Measurements from ENCODE around the gene G6PC1.
"Not testable (repeated sequence)": the region's sequence is repeated elsewhere in the genome, so short reads cannot be mapped to it uniquely, and the experiment has no call there.

The G6PC1 gene
- 0 reads per million in 3 donors for total RNA-seq

DNA sequence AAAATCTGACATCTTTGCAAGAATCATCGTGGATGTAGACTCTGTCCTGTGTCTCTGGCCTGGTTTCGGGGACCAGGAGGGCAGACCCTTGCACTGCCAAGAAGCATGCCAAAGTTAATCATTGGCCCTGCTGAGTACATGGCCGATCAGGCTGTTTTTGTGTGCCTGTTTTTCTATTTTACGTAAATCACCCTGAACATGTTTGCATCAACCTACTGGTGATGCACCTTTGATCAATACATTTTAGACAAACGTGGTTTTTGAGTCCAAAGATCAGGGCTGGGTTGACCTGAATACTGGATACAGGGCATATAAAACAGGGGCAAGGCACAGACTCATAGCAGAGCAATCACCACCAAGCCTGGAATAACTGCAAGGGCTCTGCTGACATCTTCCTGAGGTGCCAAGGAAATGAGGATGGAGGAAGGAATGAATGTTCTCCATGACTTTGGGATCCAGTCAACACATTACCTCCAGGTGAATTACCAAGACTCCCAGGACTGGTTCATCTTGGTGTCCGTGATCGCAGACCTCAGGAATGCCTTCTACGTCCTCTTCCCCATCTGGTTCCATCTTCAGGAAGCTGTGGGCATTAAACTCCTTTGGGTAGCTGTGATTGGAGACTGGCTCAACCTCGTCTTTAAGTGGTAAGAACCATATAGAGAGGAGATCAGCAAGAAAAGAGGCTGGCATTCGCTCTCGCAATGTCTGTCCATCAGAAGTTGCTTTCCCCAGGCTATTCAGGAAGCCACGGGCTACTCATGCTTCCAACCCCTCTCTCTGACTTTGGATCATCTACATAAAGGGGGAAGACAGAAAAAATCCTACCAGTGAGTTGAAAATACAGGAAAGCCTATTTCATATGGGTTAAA is at the start of gene G6PC1:
TSS of gene G6PC1 (plus strand) at position 340 of the 872 bp plus-strand sequence. CDS start at position 418, 78 bp downstream.
- Histone ChIP-seq H3K36me3 (ENCODE audit: control insufficient read depth, insufficient read depth, low read length) (no peaks in the 10 kb centered on the region), H3K27ac (ENCODE audit: insufficient read depth, low read length, poor library complexity, severe bottlenecking) (no peak within 1 kb of the TSS), H3K27me3 (replicated peaks; ENCODE audit: control insufficient read depth, insufficient read depth, low read length, poor library complexity, severe bottlenecking) (no peaks in the 10 kb centered on the region), H3K4me1 (ENCODE audit: control insufficient read depth, insufficient read depth, low read length, poor library complexity, severe bottlenecking) (no peaks in the 10 kb centered on the region), H3K9me3 (ENCODE audit: control insufficient read depth, low read length) (no peaks in the 10 kb centered on the region), H3K4me3 (ENCODE audit: insufficient read depth, low read depth, low read length, poor library complexity, severe bottlenecking) (no peak within 1 kb of the TSS)
- DNase-seq = no peak

DNA sequence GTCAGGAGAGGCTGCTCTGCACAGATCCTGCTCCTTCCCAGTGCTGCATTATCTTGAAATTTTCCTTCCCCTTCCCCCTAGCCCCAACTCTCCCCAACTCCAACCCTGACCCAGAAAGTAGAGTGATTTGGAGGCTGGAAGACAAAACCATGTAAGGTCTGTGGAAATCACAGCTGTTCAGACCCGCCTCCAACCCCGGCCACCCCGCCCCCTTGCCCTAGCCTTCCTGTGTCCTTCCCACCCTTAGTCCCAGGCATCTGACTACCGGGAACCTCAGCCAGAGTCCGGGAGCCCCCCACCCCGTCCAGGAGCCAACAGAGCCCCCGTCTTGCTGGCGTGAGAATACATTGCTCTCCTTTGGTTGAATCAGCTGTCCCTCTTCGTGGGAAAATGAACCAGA is 49.6 kb upstream of the G6PC1 start, which contains the start of gene AOC3:
TSS of gene AOC3 (plus strand) at position 246 of the 400 bp plus-strand sequence. CDS start at position 391, 145 bp downstream.
- H3K4me3 ChIP-seq (ENCODE audit: insufficient read depth, low read depth, low read length, poor library complexity, severe bottlenecking) = no peak within 1 kb of the TSS
- no peaks in the 10 kb centered on the region for H3K9me3 ChIP-seq (ENCODE audit: control insufficient read depth, low read length)
- H3K36me3 ChIP-seq (ENCODE audit: control insufficient read depth, insufficient read depth, low read length) = no peaks in the 10 kb centered on the region
- H3K27ac ChIP-seq (ENCODE audit: insufficient read depth, low read length, poor library complexity, severe bottlenecking) = no peak within 1 kb of the TSS
- H3K27me3 ChIP-seq (replicated peaks; ENCODE audit: control insufficient read depth, insufficient read depth, low read length, poor library complexity, severe bottlenecking) = no peaks in the 10 kb centered on the region
- DNase-seq = no peak
- H3K4me1 ChIP-seq (ENCODE audit: control insufficient read depth, insufficient read depth, low read length, poor library complexity, severe bottlenecking) = no peaks in the 10 kb centered on the region

DNA sequence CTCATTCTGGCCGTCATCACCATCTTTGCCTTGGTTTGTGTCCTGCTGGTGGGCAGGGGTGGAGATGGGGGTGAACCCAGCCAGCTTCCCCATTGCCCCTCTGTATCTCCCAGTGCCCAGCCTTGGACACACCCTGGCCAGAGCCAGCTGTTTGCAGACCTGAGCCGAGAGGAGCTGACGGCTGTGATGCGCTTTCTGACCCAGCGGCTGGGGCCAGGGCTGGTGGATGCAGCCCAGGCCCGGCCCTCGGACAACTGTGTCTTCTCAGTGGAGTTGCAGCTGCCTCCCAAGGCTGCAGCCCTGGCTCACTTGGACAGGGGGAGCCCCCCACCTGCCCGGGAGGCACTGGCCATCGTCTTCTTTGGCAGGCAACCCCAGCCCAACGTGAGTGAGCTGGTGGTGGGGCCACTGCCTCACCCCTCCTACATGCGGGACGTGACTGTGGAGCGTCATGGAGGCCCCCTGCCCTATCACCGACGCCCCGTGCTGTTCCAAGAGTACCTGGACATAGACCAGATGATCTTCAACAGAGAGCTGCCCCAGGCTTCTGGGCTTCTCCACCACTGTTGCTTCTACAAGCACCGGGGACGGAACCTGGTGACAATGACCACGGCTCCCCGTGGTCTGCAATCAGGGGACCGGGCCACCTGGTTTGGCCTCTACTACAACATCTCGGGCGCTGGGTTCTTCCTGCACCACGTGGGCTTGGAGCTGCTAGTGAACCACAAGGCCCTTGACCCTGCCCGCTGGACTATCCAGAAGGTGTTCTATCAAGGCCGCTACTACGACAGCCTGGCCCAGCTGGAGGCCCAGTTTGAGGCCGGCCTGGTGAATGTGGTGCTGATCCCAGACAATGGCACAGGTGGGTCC is 49.0 kb upstream of the G6PC1 start:
- not testable (repeated sequence) for DNase-seq; H3K27me3 ChIP-seq (replicated peaks; ENCODE audit: control insufficient read depth, insufficient read depth, low read length, poor library complexity, severe bottlenecking); H3K9me3 ChIP-seq (ENCODE audit: control insufficient read depth, low read length); H3K36me3 ChIP-seq (ENCODE audit: control insufficient read depth, insufficient read depth, low read length); H3K4me1 ChIP-seq (ENCODE audit: control insufficient read depth, insufficient read depth, low read length, poor library complexity, severe bottlenecking); H3K4me3 ChIP-seq (ENCODE audit: insufficient read depth, low read depth, low read length, poor library complexity, severe bottlenecking); H3K27ac ChIP-seq (ENCODE audit: insufficient read depth, low read length, poor library complexity, severe bottlenecking)

DNA sequence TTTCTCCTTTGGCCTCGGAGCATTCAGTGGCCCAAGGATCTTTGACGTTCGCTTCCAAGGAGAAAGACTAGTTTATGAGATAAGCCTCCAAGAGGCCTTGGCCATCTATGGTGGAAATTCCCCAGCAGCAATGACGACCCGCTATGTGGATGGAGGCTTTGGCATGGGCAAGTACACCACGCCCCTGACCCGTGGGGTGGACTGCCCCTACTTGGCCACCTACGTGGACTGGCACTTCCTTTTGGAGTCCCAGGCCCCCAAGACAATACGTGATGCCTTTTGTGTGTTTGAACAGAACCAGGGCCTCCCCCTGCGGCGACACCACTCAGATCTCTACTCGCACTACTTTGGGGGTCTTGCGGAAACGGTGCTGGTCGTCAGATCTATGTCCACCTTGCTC is 48.2 kb upstream of the G6PC1 start:
- Histone ChIP-seq H3K4me3 (ENCODE audit: insufficient read depth, low read depth, low read length, poor library complexity, severe bottlenecking) (no peak overlapping the region), H3K9me3 (ENCODE audit: control insufficient read depth, low read length) (no peaks in the 10 kb centered on the region), H3K4me1 (ENCODE audit: control insufficient read depth, insufficient read depth, low read length, poor library complexity, severe bottlenecking) (no peaks in the 10 kb centered on the region), H3K27ac (ENCODE audit: insufficient read depth, low read length, poor library complexity, severe bottlenecking) (no peak overlapping the region), H3K36me3 (ENCODE audit: control insufficient read depth, insufficient read depth, low read length) (no peaks in the 10 kb centered on the region), H3K27me3 (replicated peaks; ENCODE audit: control insufficient read depth, insufficient read depth, low read length, poor library complexity, severe bottlenecking) (no peaks in the 10 kb centered on the region)
- no peak for DNase-seq

DNA sequence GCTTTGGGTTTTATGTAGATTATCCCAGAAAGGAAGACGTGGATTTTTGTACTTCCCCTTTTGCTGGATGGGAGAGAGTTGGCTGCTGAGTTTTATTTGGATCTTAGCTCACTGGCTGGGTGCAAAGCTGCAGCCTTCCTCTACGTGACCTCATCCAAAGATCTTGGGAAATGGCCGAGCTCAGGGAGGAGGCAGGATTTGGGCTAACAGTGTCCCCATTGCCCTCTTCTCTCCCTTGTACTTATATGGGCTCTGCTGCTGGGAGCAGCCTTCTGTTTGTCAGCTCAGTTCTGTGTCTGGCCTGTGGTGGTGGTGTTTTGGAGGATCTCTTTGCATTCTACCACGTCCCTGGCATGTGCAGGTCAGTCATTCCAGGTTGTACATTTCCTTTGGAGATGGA is 47.6 kb upstream of the G6PC1 start:
- Histone ChIP-seq H3K27ac (ENCODE audit: insufficient read depth, low read length, poor library complexity, severe bottlenecking) (no peak overlapping the region), H3K4me1 (ENCODE audit: control insufficient read depth, insufficient read depth, low read length, poor library complexity, severe bottlenecking) (no peaks in the 10 kb centered on the region), H3K36me3 (ENCODE audit: control insufficient read depth, insufficient read depth, low read length) (no peaks in the 10 kb centered on the region), H3K9me3 (ENCODE audit: control insufficient read depth, low read length) (no peaks in the 10 kb centered on the region), H3K27me3 (replicated peaks; ENCODE audit: control insufficient read depth, insufficient read depth, low read length, poor library complexity, severe bottlenecking) (no peaks in the 10 kb centered on the region), H3K4me3 (ENCODE audit: insufficient read depth, low read depth, low read length, poor library complexity, severe bottlenecking) (no peak overlapping the region)
- no peak for DNase-seq

DNA sequence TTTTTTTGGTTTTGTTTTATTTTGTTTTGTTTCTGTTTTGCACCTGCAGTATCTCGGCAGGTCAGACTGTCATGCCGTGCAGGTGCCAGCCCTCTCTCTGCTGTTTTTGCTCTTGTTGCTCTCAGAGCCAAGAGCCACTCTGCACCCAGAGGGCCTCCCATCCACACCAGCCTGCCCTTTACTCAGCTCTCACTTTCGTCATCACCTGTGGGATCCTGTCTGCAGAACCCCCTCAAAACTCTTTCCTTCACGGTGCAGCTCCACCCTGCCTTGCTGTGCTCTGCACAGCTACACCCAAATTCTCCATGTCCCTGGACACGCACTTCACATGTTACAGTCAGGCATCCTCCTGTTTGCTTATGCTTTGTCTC is 47.0 kb upstream of the G6PC1 start:
- DNase-seq = no peak
- no peak overlapping the region for H3K4me3 ChIP-seq (ENCODE audit: insufficient read depth, low read depth, low read length, poor library complexity, severe bottlenecking)
- no peaks in the 10 kb centered on the region for H3K27me3 ChIP-seq (replicated peaks; ENCODE audit: control insufficient read depth, insufficient read depth, low read length, poor library complexity, severe bottlenecking)
- H3K27ac ChIP-seq (ENCODE audit: insufficient read depth, low read length, poor library complexity, severe bottlenecking) = no peak overlapping the region
- no peaks in the 10 kb centered on the region for H3K4me1 ChIP-seq (ENCODE audit: control insufficient read depth, insufficient read depth, low read length, poor library complexity, severe bottlenecking)
- no peaks in the 10 kb centered on the region for H3K9me3 ChIP-seq (ENCODE audit: control insufficient read depth, low read length)
- H3K36me3 ChIP-seq (ENCODE audit: control insufficient read depth, insufficient read depth, low read length) = no peaks in the 10 kb centered on the region

DNA sequence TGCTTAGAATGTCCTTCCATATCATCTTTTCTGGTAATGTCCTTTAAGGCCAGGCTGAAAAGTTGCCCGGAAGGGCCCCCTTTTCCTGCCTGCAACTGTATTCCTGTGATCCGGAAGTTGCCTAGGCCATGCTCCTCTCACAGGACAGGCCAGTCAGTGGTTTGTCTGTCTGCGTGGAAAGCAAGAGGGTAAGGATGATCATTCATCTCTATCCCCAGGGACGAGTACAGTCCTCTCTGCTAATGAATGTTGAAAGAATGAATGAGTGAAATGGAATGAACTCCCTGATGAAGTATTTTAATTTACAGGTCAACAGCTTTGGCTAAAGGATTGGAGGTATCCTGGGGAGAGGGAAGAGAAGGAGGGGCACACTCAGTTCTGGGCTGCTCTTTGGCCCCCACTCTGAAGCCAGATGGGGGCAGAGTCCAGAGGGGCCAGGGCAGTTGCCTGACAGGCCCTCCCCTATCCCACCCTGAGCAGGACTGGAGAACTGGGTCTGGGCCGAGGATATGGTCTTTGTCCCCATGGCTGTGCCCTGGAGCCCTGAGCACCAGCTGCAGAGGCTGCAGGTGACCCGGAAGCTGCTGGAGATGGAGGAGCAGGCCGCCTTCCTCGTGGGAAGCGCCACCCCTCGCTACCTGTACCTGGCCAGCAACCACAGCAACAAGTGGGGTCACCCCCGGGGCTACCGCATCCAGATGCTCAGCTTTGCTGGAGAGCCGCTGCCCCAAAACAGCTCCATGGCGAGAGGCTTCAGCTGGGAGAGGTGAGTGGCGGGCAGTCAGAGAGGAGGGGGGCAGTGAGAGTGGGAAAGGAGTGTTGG is 46.4 kb upstream of the G6PC1 start:
- H3K4me1 ChIP-seq (ENCODE audit: control insufficient read depth, insufficient read depth, low read length, poor library complexity, severe bottlenecking) = no peaks in the 10 kb centered on the region
- no peak for DNase-seq
- no peaks in the 10 kb centered on the region for H3K9me3 ChIP-seq (ENCODE audit: control insufficient read depth, low read length)
- no peaks in the 10 kb centered on the region for H3K27me3 ChIP-seq (replicated peaks; ENCODE audit: control insufficient read depth, insufficient read depth, low read length, poor library complexity, severe bottlenecking)
- no peak overlapping the region for H3K4me3 ChIP-seq (ENCODE audit: insufficient read depth, low read depth, low read length, poor library complexity, severe bottlenecking)
- H3K36me3 ChIP-seq (ENCODE audit: control insufficient read depth, insufficient read depth, low read length) = no peaks in the 10 kb centered on the region
- H3K27ac ChIP-seq (ENCODE audit: insufficient read depth, low read length, poor library complexity, severe bottlenecking) = no peak overlapping the region

DNA sequence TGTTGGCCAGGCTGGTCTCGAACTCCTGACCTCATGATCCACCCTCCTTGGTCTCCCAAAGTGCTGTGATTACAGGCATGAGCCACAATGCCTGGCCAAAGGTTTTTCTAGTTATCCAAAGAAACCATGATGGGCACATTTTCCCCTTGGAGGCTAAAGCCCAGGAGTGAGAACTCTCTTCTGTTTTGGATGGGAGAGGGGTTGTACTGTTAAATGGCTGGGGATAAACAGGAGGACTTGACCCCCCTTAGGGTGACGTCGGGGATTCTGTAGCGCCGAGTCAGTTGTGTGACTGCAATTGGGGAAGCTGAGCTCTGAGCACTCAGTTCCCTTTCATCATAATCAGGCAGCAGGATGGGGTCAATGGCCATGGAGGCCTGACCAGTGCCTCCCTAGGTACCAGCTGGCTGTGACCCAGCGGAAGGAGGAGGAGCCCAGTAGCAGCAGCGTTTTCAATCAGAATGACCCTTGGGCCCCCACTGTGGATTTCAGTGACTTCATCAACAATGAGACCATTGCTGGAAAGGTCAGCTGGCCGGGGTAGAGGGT is 45.5 kb upstream of the G6PC1 start:
- DNase-seq = no peak
- Histone ChIP-seq H3K36me3 (ENCODE audit: control insufficient read depth, insufficient read depth, low read length) (no peaks in the 10 kb centered on the region), H3K27me3 (replicated peaks; ENCODE audit: control insufficient read depth, insufficient read depth, low read length, poor library complexity, severe bottlenecking) (no peaks in the 10 kb centered on the region), H3K9me3 (ENCODE audit: control insufficient read depth, low read length) (no peaks in the 10 kb centered on the region), H3K4me1 (ENCODE audit: control insufficient read depth, insufficient read depth, low read length, poor library complexity, severe bottlenecking) (no peaks in the 10 kb centered on the region), H3K27ac (ENCODE audit: insufficient read depth, low read length, poor library complexity, severe bottlenecking) (no peak overlapping the region), H3K4me3 (ENCODE audit: insufficient read depth, low read depth, low read length, poor library complexity, severe bottlenecking) (no peak overlapping the region)

DNA sequence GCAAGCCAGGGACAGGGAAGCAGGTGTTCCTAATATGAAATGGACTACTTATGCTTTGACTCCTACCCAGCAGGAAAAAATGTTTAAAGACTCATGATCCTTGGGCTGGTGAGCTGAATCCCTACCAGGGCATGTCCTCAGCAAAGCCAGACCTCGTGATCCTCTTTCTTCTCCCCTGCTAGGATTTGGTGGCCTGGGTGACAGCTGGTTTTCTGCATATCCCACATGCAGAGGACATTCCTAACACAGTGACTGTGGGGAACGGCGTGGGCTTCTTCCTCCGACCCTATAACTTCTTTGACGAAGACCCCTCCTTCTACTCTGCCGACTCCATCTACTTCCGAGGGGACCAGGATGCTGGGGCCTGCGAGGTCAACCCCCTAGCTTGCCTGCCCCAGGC is 44.5 kb upstream of the G6PC1 start:
- not testable (repeated sequence) for H3K4me3 ChIP-seq (ENCODE audit: insufficient read depth, low read depth, low read length, poor library complexity, severe bottlenecking); DNase-seq; H3K4me1 ChIP-seq (ENCODE audit: control insufficient read depth, insufficient read depth, low read length, poor library complexity, severe bottlenecking); H3K9me3 ChIP-seq (ENCODE audit: control insufficient read depth, low read length); H3K27ac ChIP-seq (ENCODE audit: insufficient read depth, low read length, poor library complexity, severe bottlenecking); H3K36me3 ChIP-seq (ENCODE audit: control insufficient read depth, insufficient read depth, low read length); H3K27me3 ChIP-seq (replicated peaks; ENCODE audit: control insufficient read depth, insufficient read depth, low read length, poor library complexity, severe bottlenecking)

All from effector memory CD4-positive, alpha-beta T cell (primary cell).